Activated CD4-positive, alpha-beta memory T cell treated with anti-CD3 and anti-CD28 coated beads for 36 hours (primary cell): ENCODE measurements around the gene ARHGAP21. TPM values are rescaled to one million over a fixed set of nuclear protein-coding genes. Genes with fewer than 3 reads are reported as not detected.
A peak's percentile ranks its signal among the peaks of the same experiment; 100 is the strongest.
"Not testable (repeated sequence)": the region's sequence is repeated elsewhere in the genome, so short reads cannot be mapped to it uniquely, and the experiment has no call there.

Experiments
- CTCF ChIA-PET: fragments of 350-600 bp; sonication (Branson Sonifier 250); formaldehyde crosslinking; loops from one replicate; lab custom pipeline; 2021; ENCODE audit warnings: antibody characterized with exemption, inconsistent platforms; lab: Charles Lee
- POLR2A ChIA-PET: fragments of 350-600 bp; sonication (Branson Sonifier 250); formaldehyde crosslinking; loops from one replicate; lab custom pipeline; 2021; ENCODE audit warnings: antibody characterized with exemption; lab: Charles Lee
- DNase-seq: peaks from one replicate; pipeline ENCODE4 v3.0.0-alpha.2; 2020
- H3K27ac Mint-ChIP-seq: one replicate; pipeline ENCODE4 v1.8.0; 2021; ENCODE audit warnings: mixed read lengths
- H3K27me3 Mint-ChIP-seq: one replicate; pipeline ENCODE4 v1.8.0; 2021; ENCODE audit warnings: mixed read lengths
- H3K36me3 Mint-ChIP-seq: one replicate; pipeline ENCODE4 v1.8.0; 2021; ENCODE audit warnings: mixed read lengths
- H3K4me1 Mint-ChIP-seq: one replicate; pipeline ENCODE4 v1.8.0; 2021; ENCODE audit warnings: low read depth, mixed read lengths
- H3K4me3 Mint-ChIP-seq: one replicate; pipeline ENCODE4 v1.8.0; 2021; ENCODE audit warnings: mild to moderate bottlenecking, mixed read lengths
- H3K9me3 Mint-ChIP-seq: one replicate; pipeline ENCODE4 v1.8.0; 2021; ENCODE audit warnings: mixed read lengths
- intact Hi-C: fragments of 100-400 bp; cut with micrococcal nuclease; formaldehyde crosslinking; loops from one replicate; pipeline ENCODE4 v1.15.1; 2023
- total RNA-seq, 2 experiments: library from RNA; stranded (reverse); gene quantifications; one replicate each; pipeline ENCODE4 v1.2.3, GENCODE V29; 2021

The ARHGAP21 gene
- 10 to 100 TPM; 24.6 to 28.7 TPM for total RNA-seq

GRCh38 chr10:24723788-24724380 is at the start of gene ARHGAP21:
Gene ARHGAP21, minus strand, starts transcription at chr10:24723887. Its CDS starts 1,988 bp downstream, at chr10:24721899.
- Mint-ChIP-seq H3K4me1 (peaks cover 21% of the 10 kb centered on the region), H3K27me3 (no peaks in the 10 kb centered on the region), H3K27ac (peak within 1 kb of the TSS; percentile 93), H3K36me3 (peaks cover 11% of the 10 kb centered on the region), H3K4me3 (peak within 1 kb of the TSS; percentile 88), H3K9me3 (no peaks in the 10 kb centered on the region)
- CTCF ChIA-PET = interaction anchor here (0.9 to 2.6 kb wide), 4 partner anchors 17 to 266 kb away, joined by 3 to 14 read pairs (median 4); no protein-coding TSS in a partner anchor
- peak; percentile 61 for DNase-seq
- intact Hi-C loops = loop anchor here (1.0 to 10.0 kb wide), 9 partner anchors 17 to 1287 kb away; partner anchors contain the start of genes ENKUR, OTUD1 and THNSL1
- POLR2A ChIA-PET = interaction anchor here (1.1 to 2.5 kb wide), 4 partner anchors 17 to 292 kb away, joined by 3 to 12 read pairs (median 6); partner anchors contain the start of genes ENKUR and THNSL1

GRCh38 chr10:24771943-24772694 is 48.4 kb upstream of the ARHGAP21 start:
- Mint-ChIP-seq H3K4me1 (peaks cover 7% of the 10 kb centered on the region), H3K27ac (no peak overlapping the region), H3K36me3 (no peaks in the 10 kb centered on the region), H3K9me3 (no peaks in the 10 kb centered on the region), H3K4me3 (no peak overlapping the region), H3K27me3 (no peaks in the 10 kb centered on the region)
- ChIA-PET CTCF (no interaction called here), POLR2A (no interaction called here)
- no peak for DNase-seq
- intact Hi-C loops = no loop called here

- H3K27ac Mint-ChIP-seq, H3K27me3 Mint-ChIP-seq, H3K36me3 Mint-ChIP-seq, POLR2A ChIA-PET, DNase-seq, H3K4me3 Mint-ChIP-seq, CTCF ChIA-PET, H3K4me1 Mint-ChIP-seq, intact Hi-C loops: not testable (repeated sequence)
- H3K9me3 Mint-ChIP-seq = peaks cover 13% of the 10 kb centered on the region
Observed at GRCh38 chr10:24764991-24765390, 41.3 kb upstream of the ARHGAP21 start.

GRCh38 chr10:24762966-24763623 is 39.4 kb upstream of the ARHGAP21 start:
- Mint-ChIP-seq H3K27ac (no peak overlapping the region), H3K36me3 (peaks cover 5% of the 10 kb centered on the region), H3K4me1 (peaks cover 3% of the 10 kb centered on the region), H3K4me3 (no peak overlapping the region), H3K27me3 (no peaks in the 10 kb centered on the region), H3K9me3 (peaks cover 13% of the 10 kb centered on the region)
- CTCF ChIA-PET = no interaction called here
- POLR2A ChIA-PET = no interaction called here
- no peak for DNase-seq
- intact Hi-C loops = no loop called here

- intact Hi-C loops = no loop called here
- H3K27me3 Mint-ChIP-seq = no peaks in the 10 kb centered on the region
- H3K9me3 Mint-ChIP-seq = peaks cover 13% of the 10 kb centered on the region
- no peak overlapping the region for H3K4me3 Mint-ChIP-seq
- peaks cover 5% of the 10 kb centered on the region for H3K36me3 Mint-ChIP-seq
- ChIA-PET CTCF (no interaction called here), POLR2A (no interaction called here)
- peaks cover 3% of the 10 kb centered on the region for H3K4me1 Mint-ChIP-seq
- no peak overlapping the region for H3K27ac Mint-ChIP-seq
- DNase-seq = no peak
Observed at GRCh38 chr10:24762161-24762924, 38.7 kb upstream of the ARHGAP21 start.

GRCh38 chr10:24759672-24760071 is 36.0 kb upstream of the ARHGAP21 start:
- no peak overlapping the region for H3K27ac Mint-ChIP-seq
- peaks cover 3% of the 10 kb centered on the region for H3K4me1 Mint-ChIP-seq
- no peaks in the 10 kb centered on the region for H3K36me3 Mint-ChIP-seq
- no peak overlapping the region for H3K4me3 Mint-ChIP-seq
- no peaks in the 10 kb centered on the region for H3K9me3 Mint-ChIP-seq
- intact Hi-C loops = no loop called here
- POLR2A ChIA-PET = no interaction called here
- H3K27me3 Mint-ChIP-seq = no peaks in the 10 kb centered on the region
- CTCF ChIA-PET = no interaction called here
- DNase-seq = no peak

GRCh38 chr10:24758254-24758653 is 34.6 kb upstream of the ARHGAP21 start:
- POLR2A ChIA-PET, H3K4me1 Mint-ChIP-seq, CTCF ChIA-PET, H3K27me3 Mint-ChIP-seq, H3K4me3 Mint-ChIP-seq, intact Hi-C loops, DNase-seq, H3K36me3 Mint-ChIP-seq, H3K27ac Mint-ChIP-seq, H3K9me3 Mint-ChIP-seq: not testable (repeated sequence)

- intact Hi-C loops = no loop called here
- ChIA-PET CTCF (no interaction called here), POLR2A (no interaction called here)
- DNase-seq = no peak
- Mint-ChIP-seq H3K4me1 (no peaks in the 10 kb centered on the region), H3K27ac (no peak overlapping the region), H3K9me3 (no peaks in the 10 kb centered on the region), H3K4me3 (no peak overlapping the region), H3K27me3 (no peaks in the 10 kb centered on the region), H3K36me3 (no peaks in the 10 kb centered on the region)
Observed at GRCh38 chr10:24756283-24756682, 32.6 kb upstream of the ARHGAP21 start.

GRCh38 chr10:24751716-24752115 is 28.0 kb upstream of the ARHGAP21 start:
- intact Hi-C loops = no loop called here
- Mint-ChIP-seq H3K9me3 (no peaks in the 10 kb centered on the region), H3K4me1 (no peaks in the 10 kb centered on the region), H3K36me3 (no peaks in the 10 kb centered on the region), H3K4me3 (no peak overlapping the region), H3K27me3 (no peaks in the 10 kb centered on the region), H3K27ac (no peak overlapping the region)
- CTCF ChIA-PET = no interaction called here
- DNase-seq = no peak
- POLR2A ChIA-PET = no interaction called here

GRCh38 chr10:24750695-24751094 is 27.0 kb upstream of the ARHGAP21 start:
- no peak for DNase-seq
- Mint-ChIP-seq H3K36me3 (no peaks in the 10 kb centered on the region), H3K27me3 (no peaks in the 10 kb centered on the region), H3K4me3 (no peak overlapping the region), H3K9me3 (no peaks in the 10 kb centered on the region), H3K27ac (no peak overlapping the region), H3K4me1 (no peaks in the 10 kb centered on the region)
- ChIA-PET POLR2A (no interaction called here), CTCF (no interaction called here)
- intact Hi-C loops = no loop called here

- no peak for DNase-seq
- intact Hi-C loops = no loop called here
- ChIA-PET CTCF (no interaction called here), POLR2A (no interaction called here)
- Mint-ChIP-seq H3K4me1 (no peaks in the 10 kb centered on the region), H3K27me3 (no peaks in the 10 kb centered on the region), H3K36me3 (no peaks in the 10 kb centered on the region), H3K4me3 (no peak overlapping the region), H3K9me3 (no peaks in the 10 kb centered on the region), H3K27ac (no peak overlapping the region)
Observed at GRCh38 chr10:24748214-24748613, 24.5 kb upstream of the ARHGAP21 start.

- no peaks in the 10 kb centered on the region for H3K27me3 Mint-ChIP-seq
- no peaks in the 10 kb centered on the region for H3K4me1 Mint-ChIP-seq
- H3K9me3 Mint-ChIP-seq = peaks cover 4% of the 10 kb centered on the region
- ChIA-PET POLR2A (no interaction called here), CTCF (no interaction called here)
- DNase-seq = no peak
- H3K27ac Mint-ChIP-seq = no peak overlapping the region
- no peaks in the 10 kb centered on the region for H3K36me3 Mint-ChIP-seq
- no peak overlapping the region for H3K4me3 Mint-ChIP-seq
- intact Hi-C loops = no loop called here
Observed at GRCh38 chr10:24744946-24745345, 21.3 kb upstream of the ARHGAP21 start.
